BLaER1 (cell line): Measurements from ENCODE around the gene CYS1.
"Not testable (repeated sequence)": the region's sequence is repeated elsewhere in the genome, so short reads cannot be mapped to it uniquely, and the experiment has no call there.

ENCODE experiments used
- H3K27ac ChIP-seq: shearing (Covaris generic); formaldehyde crosslinking; 2 replicates; pipeline ENCODE4 v1.8.1; 2022
- H3K27me3 ChIP-seq: shearing (Covaris generic); formaldehyde crosslinking; 2 replicates; pipeline ENCODE4 v1.8.1; 2022
- H3K36me3 ChIP-seq: shearing (Covaris generic); formaldehyde crosslinking; 2 replicates; pipeline ENCODE4 v1.8.1; 2022
- H3K4me1 ChIP-seq: shearing (Covaris generic); formaldehyde crosslinking; 2 replicates; pipeline ENCODE4 v1.8.1; 2022
- H3K4me2 ChIP-seq: shearing (Covaris generic); formaldehyde crosslinking; 2 replicates; pipeline ENCODE4 v1.8.1; 2022
- H3K4me3 ChIP-seq: shearing (Covaris generic); formaldehyde crosslinking; 2 replicates; pipeline ENCODE4 v1.8.1; 2022
- H3K9ac ChIP-seq: shearing (Covaris generic); formaldehyde crosslinking; 2 replicates; pipeline ENCODE4 v1.8.1; 2022
- H3K9me3 ChIP-seq: shearing (Covaris generic); formaldehyde crosslinking; 2 replicates; pipeline ENCODE4 v1.8.1; 2022
- H4K20me1 ChIP-seq: shearing (Covaris generic); formaldehyde crosslinking; 2 replicates; pipeline ENCODE4 v1.8.1; 2022
- Cebpa-rat ChIP-seq: shearing (Covaris generic); IDR thresholded peaks from 2 replicates; pipeline ENCODE4 v1.8.1; 2022

The CYS1 gene

GRCh38 chr2:10019174-10019573 lies 61.0 kb downstream of the CYS1 start:
- Histone ChIP-seq H3K9ac (no peak overlapping the region), H3K4me3 (no peak overlapping the region), H3K36me3 (no peaks in the 10 kb centered on the region), H3K27ac (no peak overlapping the region), H3K4me2 (no peak overlapping the region), H3K4me1 (no peaks in the 10 kb centered on the region), H4K20me1 (no peaks in the 10 kb centered on the region), H3K27me3 (no peaks in the 10 kb centered on the region), H3K9me3 (peaks cover 7% of the 10 kb centered on the region)
- TF ChIP-seq Cebpa-rat: no peak

GRCh38 chr2:10017313-10017941 lies 62.8 kb downstream of the CYS1 start:
- H3K4me3 ChIP-seq: no peak overlapping the region
- H3K27me3 ChIP-seq: no peaks in the 10 kb centered on the region
- no peaks in the 10 kb centered on the region for H3K4me1 ChIP-seq
- no peaks in the 10 kb centered on the region for H3K36me3 ChIP-seq
- peaks cover 7% of the 10 kb centered on the region for H3K9me3 ChIP-seq
- H3K4me2 ChIP-seq: no peak overlapping the region
- no peak overlapping the region for H3K27ac ChIP-seq
- H3K9ac ChIP-seq: no peak overlapping the region
- TF ChIP-seq Cebpa-rat: no peak
- no peaks in the 10 kb centered on the region for H4K20me1 ChIP-seq

GRCh38 chr2:10016802-10017258 lies 63.4 kb downstream of the CYS1 start:
- no peak overlapping the region for H3K4me2 ChIP-seq
- TF ChIP-seq Cebpa-rat: no peak
- H3K9ac ChIP-seq: no peak overlapping the region

GRCh38 chr2:10016001-10016801 lies 64.0 kb downstream of the CYS1 start:
- Histone ChIP-seq H3K27me3 (no peaks in the 10 kb centered on the region), H3K4me2 (no peak overlapping the region), H3K4me3 (no peak overlapping the region), H3K4me1 (no peaks in the 10 kb centered on the region), H3K9me3 (peaks cover 7% of the 10 kb centered on the region), H3K9ac (no peak overlapping the region), H4K20me1 (no peaks in the 10 kb centered on the region), H3K36me3 (no peaks in the 10 kb centered on the region), H3K27ac (no peak overlapping the region)
- no peak for TF ChIP-seq Cebpa-rat

More at GRCh38 chr2:10016802-10017258, 63.4 kb downstream of the CYS1 start:
- Histone ChIP-seq H3K9me3 (peaks cover 7% of the 10 kb centered on the region), H3K27me3 (no peaks in the 10 kb centered on the region), H3K36me3 (no peaks in the 10 kb centered on the region), H3K27ac (no peak overlapping the region), H4K20me1 (no peaks in the 10 kb centered on the region), H3K4me3 (no peak overlapping the region), H3K4me1 (no peaks in the 10 kb centered on the region)

GRCh38 chr2:10015376-10015989 lies 64.7 kb downstream of the CYS1 start:
- H3K27ac ChIP-seq, H3K4me3 ChIP-seq: not testable (repeated sequence)

GRCh38 chr2:10014418-10015190 lies 65.6 kb downstream of the CYS1 start:
- Histone ChIP-seq H3K27ac (no peak overlapping the region), H3K27me3 (no peaks in the 10 kb centered on the region), H3K36me3 (no peaks in the 10 kb centered on the region), H3K4me1 (peaks cover 11% of the 10 kb centered on the region), H3K4me2 (no peak overlapping the region), H3K9ac (no peak overlapping the region), H3K4me3 (no peak overlapping the region), H4K20me1 (no peaks in the 10 kb centered on the region), H3K9me3 (peaks cover 7% of the 10 kb centered on the region)
- TF ChIP-seq Cebpa-rat: no peak

More at GRCh38 chr2:10015376-10015989, 64.7 kb downstream of the CYS1 start:
- H3K4me2 ChIP-seq, H3K4me1 ChIP-seq, H3K27me3 ChIP-seq, H4K20me1 ChIP-seq, H3K36me3 ChIP-seq, H3K9me3 ChIP-seq, H3K9ac ChIP-seq: not testable (repeated sequence)

GRCh38 chr2:10013651-10014417 lies 66.4 kb downstream of the CYS1 start:
- not testable (repeated sequence) for H3K27ac ChIP-seq, H3K9me3 ChIP-seq, H3K4me2 ChIP-seq, H3K27me3 ChIP-seq, H3K9ac ChIP-seq, H4K20me1 ChIP-seq, H3K4me3 ChIP-seq, H3K36me3 ChIP-seq
- peaks cover 19% of the 10 kb centered on the region for H3K4me1 ChIP-seq

GRCh38 chr2:10012963-10013461 lies 67.2 kb downstream of the CYS1 start:
- H3K36me3 ChIP-seq: no peaks in the 10 kb centered on the region
- peaks cover 27% of the 10 kb centered on the region for H3K4me1 ChIP-seq
- H3K4me3 ChIP-seq: no peak overlapping the region
- TF ChIP-seq Cebpa-rat: no peak
- H3K27me3 ChIP-seq: no peaks in the 10 kb centered on the region
- H3K9me3 ChIP-seq: peaks cover 7% of the 10 kb centered on the region
- no peaks in the 10 kb centered on the region for H4K20me1 ChIP-seq
- no peak overlapping the region for H3K9ac ChIP-seq
- no peak overlapping the region for H3K27ac ChIP-seq
- no peak overlapping the region for H3K4me2 ChIP-seq

GRCh38 chr2:10012366-10012962 lies 67.7 kb downstream of the CYS1 start:
- not testable (repeated sequence) for H3K27ac ChIP-seq, H4K20me1 ChIP-seq, H3K27me3 ChIP-seq, H3K4me2 ChIP-seq, H3K9ac ChIP-seq, H3K9me3 ChIP-seq, H3K36me3 ChIP-seq, H3K4me3 ChIP-seq
- H3K4me1 ChIP-seq: peaks cover 32% of the 10 kb centered on the region

GRCh38 chr2:10011606-10012325 lies 68.4 kb downstream of the CYS1 start:
- not testable (repeated sequence) for H3K27ac ChIP-seq

GRCh38 chr2:10010861-10011605 lies 69.2 kb downstream of the CYS1 start:
- peaks cover 46% of the 10 kb centered on the region for H3K4me1 ChIP-seq
- H3K4me2 ChIP-seq, H3K36me3 ChIP-seq, H3K9ac ChIP-seq, H3K4me3 ChIP-seq, H3K27ac ChIP-seq, H4K20me1 ChIP-seq, H3K27me3 ChIP-seq, H3K9me3 ChIP-seq: not testable (repeated sequence)

More at GRCh38 chr2:10011606-10012325, 68.4 kb downstream of the CYS1 start:
- not testable (repeated sequence) for H3K27me3 ChIP-seq, H3K4me2 ChIP-seq, H3K9me3 ChIP-seq, H3K4me3 ChIP-seq, H4K20me1 ChIP-seq, H3K36me3 ChIP-seq, H3K9ac ChIP-seq
- peaks cover 39% of the 10 kb centered on the region for H3K4me1 ChIP-seq
